AG04449 (cell line): ENCODE measurements around the gene CD9.

Source experiments
- CTCF ChIA-PET: fragments of 350-600 bp; formaldehyde crosslinking; extraction: SDS; loops from one replicate; lab custom pipeline; 2021; ENCODE audit warnings: antibody characterized with exemption; lab: Yijun Ruan, JAX
- POLR2A ChIA-PET: fragments of 400-600, 350-600 bp; formaldehyde crosslinking; extraction: SDS; loops from one replicate; lab custom pipeline; 2020; ENCODE audit warnings: antibody characterized with exemption, inconsistent platforms; lab: Yijun Ruan, JAX
- DNase-seq: peaks from one replicate; pipeline ENCODE4 v3.0.0-alpha.2; 2010; ENCODE audit warnings: low read depth, low spot score
- H3K4me3 ChIP-seq: 2 replicates; pipeline ENCODE4 v1.5.1; 2011; ENCODE audit warnings: low read depth, mild to moderate bottlenecking, control low read depth, low read length
- CTCF ChIP-seq: IDR thresholded peaks from one replicate; pipeline ENCODE4 v1.5.1; 2011; ENCODE audit warnings: mild to moderate bottlenecking, moderate library complexity, low read length, control low read depth, inconsistent platforms; ENCODE audit not compliant: insufficient read depth; ENCODE audit errors: missing control alignments

Gene CD9

GRCh38 chr12:6193853-6194815 is 6.1 kb upstream of the CD9 start:
- TF ChIP-seq CTCF = no peak
- ChIA-PET CTCF (interaction anchor here (0.7 to 14.1 kb wide), 21 partner anchors 9 to 271 kb away, joined by 3 to 269 read pairs (median 7); partner anchors contain the start of gene TAPBPL), POLR2A (interaction anchor here (1.6 kb wide), 1 partner anchor 85 kb away, joined by 5 read pairs; no protein-coding TSS in a partner anchor)
- no peak overlapping the region for H3K4me3 ChIP-seq
- no peak for DNase-seq

- TF ChIP-seq CTCF = peak; percentile 93
- no peak for DNase-seq
- ChIA-PET POLR2A (interaction anchor here (1.6 kb wide), 1 partner anchor 83 kb away, joined by 5 read pairs; no protein-coding TSS in a partner anchor), CTCF (interaction anchor here (0.6 to 14.1 kb wide), 44 partner anchors 11 to 618 kb away, joined by 3 to 269 read pairs (median 5); partner anchors contain the start of gene TAPBPL)
- no peak overlapping the region for H3K4me3 ChIP-seq
Observed at GRCh38 chr12:6195665-6196535, 4.3 kb upstream of the CD9 start.

- POLR2A ChIA-PET = no interaction called here
- DNase-seq = no peak
- H3K4me3 ChIP-seq = no peak overlapping the region
- CTCF ChIA-PET = interaction anchor here (1.2 to 14.1 kb wide), 6 partner anchors 12 to 208 kb away, joined by 3 to 269 read pairs (median 105); no protein-coding TSS in a partner anchor
- no peak for TF ChIP-seq CTCF
Observed at GRCh38 chr12:6198051-6198450, 2.1 kb upstream of the CD9 start.

GRCh38 chr12:6198556-6198955 is 1.6 kb upstream of the CD9 start:
- no peak overlapping the region for H3K4me3 ChIP-seq
- TF ChIP-seq CTCF = no peak
- ChIA-PET POLR2A (no interaction called here), CTCF (interaction anchor here (1.6 to 14.1 kb wide), 4 partner anchors 11 to 87 kb away, joined by 3 to 269 read pairs (median 226); no protein-coding TSS in a partner anchor)
- DNase-seq = no peak

- ChIA-PET CTCF (interaction anchor here (1.1 to 14.1 kb wide), 5 partner anchors 11 to 211 kb away, joined by 3 to 269 read pairs (median 207); no protein-coding TSS in a partner anchor), POLR2A (no interaction called here)
- no peak for DNase-seq
- H3K4me3 ChIP-seq = no peak overlapping the region
- no peak for TF ChIP-seq CTCF
Observed at GRCh38 chr12:6198985-6199530, 1.1 kb upstream of the CD9 start.
